ENCODE data around the gene EXOC6B. TPM values are rescaled to one million over a fixed set of nuclear protein-coding genes. Genes with fewer than 3 reads are reported as not detected.

EXOC6B gene
- total RNA-seq, 2 experiments from 2014 or later, result 6.2 to 8.3 TPM

- Mint-ChIP-seq H3K36me3 (ENCODE audit: low read depth) (peaks cover 4% of the 10 kb centered on the region), H3K27ac (no peak overlapping the region), H3K4me3 (no peak overlapping the region), H3K9me3 (peaks cover 2% of the 10 kb centered on the region), H3K4me1 (ENCODE audit: low read depth) (peaks cover 3% of the 10 kb centered on the region), H3K27me3 (no peaks in the 10 kb centered on the region)
- ChIA-PET POLR2A (interaction anchor here (0.7 kb wide), 1 partner anchor 54 kb away, joined by 4 read pairs; no protein-coding TSS in a partner anchor), CTCF (interaction anchor here (1.0 kb wide), 1 partner anchor 31 kb away, joined by 3 read pairs; no protein-coding TSS in a partner anchor)
- TF ChIP-seq, protein P1, sequence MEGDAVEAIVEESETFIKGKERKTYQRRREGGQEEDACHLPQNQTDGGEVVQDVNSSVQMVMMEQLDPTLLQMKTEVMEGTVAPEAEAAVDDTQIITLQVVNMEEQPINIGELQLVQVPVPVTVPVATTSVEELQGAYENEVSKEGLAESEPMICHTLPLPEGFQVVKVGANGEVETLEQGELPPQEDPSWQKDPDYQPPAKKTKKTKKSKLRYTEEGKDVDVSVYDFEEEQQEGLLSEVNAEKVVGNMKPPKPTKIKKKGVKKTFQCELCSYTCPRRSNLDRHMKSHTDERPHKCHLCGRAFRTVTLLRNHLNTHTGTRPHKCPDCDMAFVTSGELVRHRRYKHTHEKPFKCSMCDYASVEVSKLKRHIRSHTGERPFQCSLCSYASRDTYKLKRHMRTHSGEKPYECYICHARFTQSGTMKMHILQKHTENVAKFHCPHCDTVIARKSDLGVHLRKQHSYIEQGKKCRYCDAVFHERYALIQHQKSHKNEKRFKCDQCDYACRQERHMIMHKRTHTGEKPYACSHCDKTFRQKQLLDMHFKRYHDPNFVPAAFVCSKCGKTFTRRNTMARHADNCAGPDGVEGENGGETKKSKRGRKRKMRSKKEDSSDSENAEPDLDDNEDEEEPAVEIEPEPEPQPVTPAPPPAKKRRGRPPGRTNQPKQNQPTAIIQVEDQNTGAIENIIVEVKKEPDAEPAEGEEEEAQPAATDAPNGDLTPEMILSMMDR (IDR thresholded peaks at IDR 0.05), result no peak
- ATAC-seq (no peak), DNase-seq (no peak)
- intact Hi-C loops (cut with micrococcal nuclease), result no loop called here
Measured at GRCh38 chr2:72803626-72804320, 22.1 kb downstream of the EXOC6B start.

DNA sequence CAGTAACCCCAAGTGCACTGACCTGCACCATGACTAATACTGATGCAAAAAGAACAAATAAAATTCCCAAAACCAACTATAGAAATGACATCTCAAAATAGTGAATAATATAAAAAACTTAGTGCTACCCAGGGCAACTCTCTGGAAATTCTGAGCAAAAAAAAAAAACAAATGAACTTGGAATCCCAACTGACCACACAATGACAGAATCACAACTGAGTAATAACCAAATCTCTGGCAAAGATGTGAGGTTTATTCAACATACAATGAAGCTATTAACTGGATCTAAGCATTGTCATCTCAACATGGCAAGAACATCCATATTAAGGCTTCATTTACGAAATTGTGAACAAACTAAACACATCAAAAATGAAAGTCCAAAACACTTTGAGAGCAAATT lies 22.7 kb downstream of the EXOC6B start:
- intact Hi-C loops (cut with micrococcal nuclease), result no loop called here
- no peak overlapping the region for H3K4me3 Mint-ChIP-seq
- DNase-seq, result no peak
- peaks cover 3% of the 10 kb centered on the region for H3K4me1 Mint-ChIP-seq (ENCODE audit: low read depth)
- TF ChIP-seq, protein P1 (IDR thresholded peaks at IDR 0.05), result no peak
- peaks cover 2% of the 10 kb centered on the region for H3K9me3 Mint-ChIP-seq
- ChIA-PET POLR2A (interaction anchor here (0.7 kb wide), 1 partner anchor 55 kb away, joined by 4 read pairs; no protein-coding TSS in a partner anchor), CTCF (interaction anchor here (1.0 kb wide), 1 partner anchor 30 kb away, joined by 3 read pairs; no protein-coding TSS in a partner anchor)
- H3K27me3 Mint-ChIP-seq, result no peaks in the 10 kb centered on the region
- ATAC-seq, result no peak
- H3K27ac Mint-ChIP-seq, result no peak overlapping the region
- H3K36me3 Mint-ChIP-seq (ENCODE audit: low read depth), result peaks cover 2% of the 10 kb centered on the region

DNA sequence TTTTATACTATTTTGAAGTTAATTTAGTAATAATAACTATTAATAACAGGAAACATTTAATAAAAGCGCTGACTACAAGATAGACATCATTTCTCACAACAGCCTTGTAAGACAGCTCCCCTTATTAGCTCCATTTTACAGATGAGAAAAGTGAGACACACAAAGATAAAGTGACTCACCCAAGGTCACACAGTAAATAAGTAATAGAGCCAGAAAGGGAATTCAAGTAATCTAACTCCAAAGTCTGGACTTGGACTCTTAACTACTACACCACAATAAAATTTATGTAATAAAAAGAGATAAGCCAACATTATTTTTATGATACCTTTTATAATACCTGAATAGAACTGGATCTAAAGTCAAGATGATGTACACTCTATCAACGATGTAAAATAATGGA lies 25.3 kb downstream of the EXOC6B start:
- intact Hi-C loops (cut with micrococcal nuclease), result no loop called here
- CTCF ChIA-PET, result interaction anchor here (1.3 kb wide), 1 partner anchor 62 kb away, joined by 4 read pairs; no protein-coding TSS in a partner anchor
- Mint-ChIP-seq H3K27me3 (no peaks in the 10 kb centered on the region), H3K4me1 (ENCODE audit: low read depth) (peaks cover 4% of the 10 kb centered on the region), H3K4me3 (no peak overlapping the region), H3K36me3 (ENCODE audit: low read depth) (no peaks in the 10 kb centered on the region), H3K27ac (no peak overlapping the region), H3K9me3 (no peaks in the 10 kb centered on the region)
- ATAC-seq (no peak), DNase-seq (no peak)
- POLR2A ChIA-PET, result no interaction called here
- TF ChIP-seq, protein P1 (IDR thresholded peaks at IDR 0.05), result no peak

- ChIA-PET CTCF (interaction anchor here (1.7 kb wide), 1 partner anchor 26 kb away, joined by 6 read pairs; no protein-coding TSS in a partner anchor), POLR2A (no interaction called here)
- Mint-ChIP-seq H3K27ac (no peak overlapping the region), H3K4me1 (ENCODE audit: low read depth) (peaks cover 8% of the 10 kb centered on the region), H3K36me3 (ENCODE audit: low read depth) (peaks cover 1% of the 10 kb centered on the region), H3K27me3 (no peaks in the 10 kb centered on the region), H3K9me3 (peaks cover 4% of the 10 kb centered on the region), H3K4me3 (no peak overlapping the region)
- intact Hi-C loops (cut with micrococcal nuclease), result no loop called here
- DNase-seq (no peak), ATAC-seq (no peak)
- TF ChIP-seq, protein P1 (IDR thresholded peaks at IDR 0.05), result no peak
Measured at GRCh38 chr2:72797740-72798139, 28.1 kb downstream of the EXOC6B start.

- Mint-ChIP-seq H3K36me3 (ENCODE audit: low read depth) (peaks cover 1% of the 10 kb centered on the region), H3K27ac (no peak overlapping the region)
Measured at GRCh38 chr2:72796766-72797165, 29.1 kb downstream of the EXOC6B start.

More at GRCh38 chr2:72796766-72797165, 29.1 kb downstream of the EXOC6B start:
- ATAC-seq (no peak), DNase-seq (no peak)
- no peak overlapping the region for H3K4me3 Mint-ChIP-seq
- ChIA-PET CTCF (interaction anchor here (0.8 to 1.7 kb wide), 2 partner anchors 25 to 67 kb away, joined by 3 to 6 read pairs; no protein-coding TSS in a partner anchor), POLR2A (no interaction called here)
- H3K4me1 Mint-ChIP-seq (ENCODE audit: low read depth), result peaks cover 8% of the 10 kb centered on the region
- H3K27me3 Mint-ChIP-seq, result no peaks in the 10 kb centered on the region
- H3K9me3 Mint-ChIP-seq, result peaks cover 4% of the 10 kb centered on the region
- TF ChIP-seq, protein P1 (IDR thresholded peaks at IDR 0.05), result no peak
- intact Hi-C loops (cut with micrococcal nuclease), result no loop called here

Data from activated CD8-positive, alpha-beta T cell treated with anti-CD3 and anti-CD28 coated beads for 36 hours (primary cell).